COLO668 (cell line): ENCODE measurements around the gene STK31.
"Not testable (repeated sequence)": the region's sequence is repeated elsewhere in the genome, so short reads cannot be mapped to it uniquely, and the experiment has no call there.

Source experiments
- DNase-seq: peaks from one replicate; lab custom pipeline; 2025; ENCODE audit not compliant: unreplicated experiment; lab: John Stamatoyannopoulos, UW

Gene STK31

DNA sequence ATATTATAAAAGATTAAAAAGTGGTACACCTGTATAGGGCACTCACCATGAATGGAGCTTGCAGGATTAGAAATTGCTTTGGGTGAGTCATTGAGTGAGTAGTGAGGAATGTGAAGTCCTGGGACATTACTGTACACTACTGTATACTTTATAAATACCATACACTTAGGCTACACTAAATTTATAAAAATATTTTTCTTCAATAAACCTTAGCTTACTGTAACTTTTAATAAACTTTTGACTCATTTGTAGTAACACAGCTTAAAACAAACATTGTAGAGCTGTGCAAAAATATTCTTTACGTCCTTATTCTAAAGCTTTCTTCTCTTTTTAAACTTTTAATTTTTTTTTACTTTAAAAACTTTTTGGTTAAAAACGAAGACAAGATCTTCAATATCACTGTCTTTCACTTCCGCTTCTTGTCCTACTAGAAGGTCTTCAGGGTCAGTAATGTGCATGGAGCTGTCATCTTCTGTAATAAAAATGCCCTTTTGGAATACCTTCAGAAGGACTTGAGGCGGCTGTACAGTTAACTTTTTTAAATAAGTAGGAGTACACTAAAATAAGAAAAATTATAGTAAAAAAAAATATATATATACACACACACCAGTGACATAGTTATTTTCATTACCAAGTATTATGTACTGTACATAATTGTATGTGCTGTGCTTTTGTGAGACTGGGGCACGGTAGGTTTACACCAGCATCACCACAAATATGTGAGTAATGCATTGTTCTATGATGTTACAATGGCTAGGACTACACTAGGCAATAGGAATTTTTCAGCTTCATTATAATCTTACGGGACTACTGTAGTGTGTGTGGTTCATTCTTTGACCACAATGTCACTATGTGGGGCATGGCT is 3.5 kb downstream of the STK31 start:
- no peak for DNase-seq

DNA sequence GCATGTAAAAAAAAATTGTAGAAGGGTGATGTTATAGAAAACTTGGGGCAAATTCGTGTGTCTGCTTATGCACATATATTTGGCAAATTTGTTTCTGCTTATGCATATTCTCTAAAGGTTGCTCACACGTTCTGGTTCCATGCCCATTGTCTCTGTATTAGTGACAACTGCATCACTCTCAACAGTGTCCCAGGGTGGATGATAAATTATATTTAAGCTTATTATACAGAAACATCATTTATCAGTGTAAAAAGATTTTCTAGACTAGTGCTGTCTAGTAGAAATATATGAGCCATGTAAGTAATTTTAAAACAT is 4.1 kb downstream of the STK31 start:
- DNase-seq, result no peak

DNA sequence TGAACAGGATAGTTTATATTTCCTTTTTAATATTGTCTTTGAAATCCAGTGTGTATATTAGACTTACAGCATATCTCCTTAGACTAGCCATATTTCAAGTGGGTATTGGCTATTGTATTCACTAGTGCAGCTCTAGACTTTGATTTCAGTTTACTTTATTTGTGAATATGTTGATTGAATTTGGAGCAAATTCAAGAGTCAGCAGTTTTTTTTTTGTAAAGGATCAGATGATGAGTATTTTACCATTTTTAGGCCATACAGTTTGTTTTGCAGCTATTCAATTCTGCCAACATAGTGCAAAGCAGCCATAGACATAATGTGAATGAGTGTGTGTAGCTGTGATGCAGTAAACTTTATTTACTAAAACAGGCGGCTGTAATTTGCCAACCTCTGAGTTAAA is 4.6 kb downstream of the STK31 start:
- no peak for DNase-seq

DNA sequence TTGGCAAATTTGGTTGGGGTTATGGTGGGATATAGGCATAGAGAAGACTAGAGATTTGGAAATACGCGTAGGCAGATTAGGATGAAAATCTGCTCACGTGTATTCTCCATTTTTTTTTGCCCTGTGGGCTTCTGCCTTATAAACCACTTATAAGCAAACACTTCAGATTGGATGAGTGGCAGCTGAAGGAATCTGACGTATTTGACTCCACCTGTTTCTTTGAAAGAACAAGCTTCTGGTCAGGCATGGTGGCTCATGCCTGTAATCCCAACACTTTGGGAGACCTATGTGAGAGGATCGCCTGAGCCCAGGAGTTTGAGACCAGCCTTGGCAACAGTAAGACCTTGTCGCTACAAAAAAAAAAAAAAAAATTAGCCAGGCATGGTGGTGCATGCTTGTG is 5.1 kb downstream of the STK31 start:
- DNase-seq, result no peak

DNA sequence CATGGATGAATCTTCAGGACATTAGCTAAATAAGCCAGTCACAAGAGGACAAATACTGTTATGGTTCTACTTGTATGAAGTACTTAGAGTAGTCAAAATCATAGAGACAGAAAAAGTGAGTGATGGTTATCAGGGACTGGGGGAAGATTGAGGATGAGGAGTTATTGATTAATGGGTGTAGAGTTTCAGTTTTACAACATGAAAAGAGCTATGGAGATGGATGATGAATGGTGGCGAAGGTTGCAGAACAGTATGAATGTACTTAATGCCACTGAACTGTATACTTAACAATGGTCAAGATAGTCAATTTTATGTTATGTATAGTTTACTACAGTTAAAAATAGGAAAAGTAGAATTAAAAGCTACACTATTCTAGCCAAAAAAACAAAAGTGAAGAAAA is 7.8 kb downstream of the STK31 start:
- DNase-seq, result no peak

DNA sequence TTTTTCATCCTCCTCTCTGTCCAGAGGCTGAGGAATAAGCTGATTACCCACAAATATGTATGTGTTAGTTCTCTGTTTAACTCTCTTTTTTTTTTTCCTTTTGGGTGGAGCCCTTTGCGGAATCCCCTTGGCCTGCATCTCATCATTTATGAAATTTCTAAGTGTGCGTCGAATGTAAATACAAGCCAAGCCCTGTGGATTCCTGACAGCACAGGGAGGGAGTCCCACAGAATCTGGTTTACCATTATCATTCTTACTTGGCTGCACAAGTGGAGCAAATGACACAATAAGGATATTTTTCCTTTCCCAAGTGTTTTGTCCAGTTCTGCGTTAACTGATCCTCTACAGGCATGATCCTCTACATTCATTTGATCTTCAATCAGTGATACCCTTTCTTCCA is 11.4 kb downstream of the STK31 start:
- no peak for DNase-seq

DNA sequence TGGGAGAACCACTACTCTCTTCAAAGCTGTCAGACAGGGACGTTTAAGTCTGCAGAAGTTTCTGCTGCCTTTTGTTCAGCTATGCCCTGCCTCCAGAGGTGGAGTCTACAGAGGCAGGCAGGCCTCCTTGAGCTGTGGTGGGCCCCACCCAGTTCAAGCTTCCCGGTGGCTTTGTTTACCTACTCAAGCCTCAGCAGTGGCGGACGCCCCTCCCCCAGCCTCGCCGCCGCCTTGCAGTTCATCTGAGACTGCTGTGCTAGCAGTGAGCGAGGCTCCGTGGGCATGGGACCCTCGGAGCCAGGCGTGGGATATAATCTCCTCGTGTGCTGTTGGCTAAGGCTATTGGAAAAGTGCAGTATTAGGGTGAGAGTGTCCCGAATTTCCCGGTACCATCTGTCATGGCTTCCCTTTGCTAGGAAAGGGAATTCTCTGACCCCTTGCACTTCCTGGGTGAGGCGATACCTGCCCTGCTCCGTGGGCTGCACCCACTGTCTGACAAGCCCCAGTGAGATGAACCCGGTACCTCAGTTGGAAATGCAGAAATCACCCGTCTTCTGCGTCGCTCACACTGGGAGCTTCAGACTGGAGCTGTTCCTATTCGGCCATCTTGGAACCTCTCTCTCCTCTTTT is 12.7 kb downstream of the STK31 start:
- DNase-seq, result not testable (repeated sequence)

DNA sequence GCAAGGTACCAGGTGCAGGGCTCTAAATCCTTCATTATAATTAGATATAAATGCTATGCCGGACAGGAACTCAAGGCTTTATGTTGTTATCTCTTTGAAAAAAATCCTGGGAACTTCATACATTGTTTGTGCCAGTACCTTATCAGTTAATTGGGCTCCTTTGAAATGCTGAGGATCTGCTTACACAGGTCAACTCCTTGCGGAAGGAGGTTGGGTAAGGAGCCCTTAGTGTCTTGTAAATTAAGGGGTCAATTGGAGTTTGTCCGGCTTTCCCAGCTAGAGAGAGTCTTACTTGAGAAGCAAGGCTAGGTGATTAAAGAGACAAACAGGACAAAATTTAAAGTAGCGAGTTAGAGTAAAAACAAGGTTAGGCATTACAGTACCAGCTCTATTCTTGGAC is 14.1 kb downstream of the STK31 start:
- not testable (repeated sequence) for DNase-seq

DNA sequence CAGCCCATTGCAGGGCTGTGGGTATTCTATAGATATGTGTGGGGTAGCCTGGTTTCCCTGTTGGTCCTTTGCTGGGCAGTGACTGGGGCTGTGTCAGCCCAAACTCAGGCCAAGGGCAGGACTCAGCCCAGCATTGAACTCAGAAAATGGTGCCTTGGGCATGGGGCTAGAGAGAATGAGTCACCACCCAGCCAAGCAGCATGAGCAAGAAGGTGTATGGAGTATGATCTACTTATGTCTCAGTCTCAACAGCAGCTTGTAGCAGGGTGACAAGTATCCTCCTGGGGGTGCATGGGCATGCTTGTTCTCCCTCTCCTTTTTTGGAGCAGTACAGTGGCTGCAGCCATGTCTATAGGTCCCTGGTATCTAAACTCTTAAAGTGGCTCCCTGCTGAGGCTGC is 32.0 kb downstream of the STK31 start:
- no peak for DNase-seq

DNA sequence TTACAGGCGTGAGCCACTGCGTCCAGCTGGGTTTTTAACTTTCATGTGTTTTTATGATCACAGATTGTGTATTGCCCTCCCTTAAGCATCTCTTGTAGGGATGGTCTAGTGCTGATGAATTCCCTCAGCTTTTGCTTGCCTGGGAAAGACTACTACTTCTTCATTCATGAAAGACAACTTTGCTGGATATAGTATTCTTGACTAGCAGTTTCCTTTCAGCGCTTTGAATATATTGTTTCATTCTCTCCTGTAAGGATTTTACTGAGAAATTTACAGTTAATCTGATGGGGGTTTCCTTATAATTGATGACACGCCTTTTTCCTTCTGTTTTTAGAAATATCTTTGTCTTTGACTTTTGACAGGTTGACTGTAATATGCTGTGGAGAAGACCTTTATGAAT is 33.2 kb downstream of the STK31 start:
- no peak for DNase-seq

DNA sequence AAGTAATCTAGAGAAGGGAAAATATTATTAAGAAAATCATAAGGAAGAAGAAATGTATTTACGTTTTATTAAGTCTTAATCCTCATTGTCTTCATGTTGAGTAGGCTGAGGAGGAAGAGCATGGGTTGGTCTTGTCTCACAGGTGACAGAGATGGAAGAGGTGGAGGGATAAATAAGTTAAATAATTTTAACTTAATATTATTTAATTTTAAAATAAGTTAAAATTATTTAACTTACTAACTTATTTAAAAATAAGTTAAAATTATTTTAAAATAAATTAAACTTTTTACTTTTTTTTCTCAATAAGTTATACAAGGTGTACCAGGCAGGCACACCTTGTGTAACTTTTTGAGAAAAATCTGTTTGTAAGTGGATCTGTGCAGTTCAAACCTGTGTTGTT is 36.6 kb downstream of the STK31 start:
- no peak for DNase-seq

DNA sequence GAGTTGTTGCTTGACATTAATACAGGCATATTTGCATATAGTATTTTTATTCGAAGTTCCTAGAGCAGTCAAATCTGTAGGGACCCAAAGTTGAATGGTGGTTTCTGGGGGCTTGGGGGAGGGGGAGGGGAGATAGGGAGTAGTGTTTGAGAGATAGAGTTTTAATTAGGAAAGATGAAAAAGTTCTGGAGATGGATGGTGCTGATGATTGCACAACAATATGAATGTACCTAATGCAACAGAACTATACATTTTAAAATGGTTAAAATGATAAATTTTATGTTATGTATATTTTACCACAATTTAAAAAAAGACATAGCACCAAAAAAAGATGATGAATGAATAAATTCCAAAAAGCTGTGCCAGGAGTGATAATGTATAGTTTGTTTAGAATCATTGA is 41.8 kb downstream of the STK31 start:
- no peak for DNase-seq

DNA sequence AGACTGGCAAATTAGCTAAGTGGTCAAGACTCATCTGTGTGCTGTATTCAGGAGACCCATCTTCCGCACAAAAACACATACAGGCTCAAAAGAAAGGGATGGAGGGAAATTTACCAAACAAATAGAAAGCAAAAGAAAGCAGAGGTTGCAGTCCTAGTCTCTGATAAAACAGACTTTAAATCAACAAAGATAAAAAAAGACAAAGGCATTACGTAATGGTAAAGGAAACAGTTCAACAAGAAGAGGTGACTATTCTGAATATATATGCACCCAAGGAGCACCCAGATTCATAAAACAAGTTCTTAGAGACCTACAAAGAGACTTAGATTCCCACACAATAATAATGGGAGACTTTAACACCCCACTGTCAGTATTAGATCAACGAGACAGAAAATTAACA is 48.8 kb downstream of the STK31 start:
- not testable (repeated sequence) for DNase-seq

DNA sequence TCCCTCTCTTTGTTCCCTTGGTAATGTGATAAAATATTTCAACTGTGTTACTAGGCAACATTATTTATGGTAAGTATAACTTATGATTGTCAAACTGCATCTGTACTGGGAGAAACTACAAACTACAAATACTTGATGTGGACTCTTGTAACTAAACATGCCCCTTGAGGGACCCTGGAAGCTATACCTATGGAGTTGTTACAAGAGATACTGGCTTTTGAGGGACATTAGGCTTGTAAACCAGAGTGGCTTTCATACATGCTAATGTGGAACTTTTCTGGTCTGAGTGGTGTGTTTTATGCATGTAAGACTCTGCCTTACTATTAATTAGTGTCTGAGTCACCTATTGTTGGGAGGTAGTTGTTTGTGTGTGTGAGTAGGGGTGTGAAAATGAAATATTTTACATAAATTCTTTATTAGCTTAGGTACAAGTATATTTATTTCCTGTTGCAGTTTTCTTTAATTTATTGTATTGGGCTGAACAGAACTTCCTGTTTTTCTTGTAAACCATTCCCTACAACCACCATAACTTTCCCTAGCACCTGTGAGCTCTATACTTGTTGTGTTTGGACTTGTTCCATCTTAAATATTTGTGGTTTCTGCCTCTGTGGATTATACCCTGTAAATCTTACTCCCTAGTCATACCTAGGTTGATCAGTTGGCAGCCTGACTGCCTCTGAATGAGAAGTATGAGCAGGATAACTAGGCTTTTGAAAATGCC is 49.8 kb downstream of the STK31 start:
- DNase-seq, result peak; percentile 27

DNA sequence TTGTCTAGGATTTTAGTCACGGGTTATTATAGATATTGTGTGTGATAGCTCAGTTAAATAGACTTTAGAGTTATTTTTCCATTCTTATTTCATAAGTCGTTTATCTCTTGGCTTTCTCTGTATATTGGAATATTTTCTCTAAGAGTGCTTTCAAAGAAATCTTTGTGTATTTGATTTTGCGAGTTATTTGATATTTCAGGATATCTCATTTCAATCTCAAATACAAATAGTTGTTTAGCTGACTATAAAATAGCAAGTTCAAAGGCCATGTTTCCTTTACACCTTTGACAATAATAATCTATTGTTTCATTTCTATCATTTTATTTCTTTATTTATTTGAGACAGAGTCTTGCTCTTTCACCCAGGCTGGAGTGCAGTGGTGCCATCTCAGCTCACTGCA is 55.9 kb downstream of the STK31 start:
- no peak for DNase-seq

DNA sequence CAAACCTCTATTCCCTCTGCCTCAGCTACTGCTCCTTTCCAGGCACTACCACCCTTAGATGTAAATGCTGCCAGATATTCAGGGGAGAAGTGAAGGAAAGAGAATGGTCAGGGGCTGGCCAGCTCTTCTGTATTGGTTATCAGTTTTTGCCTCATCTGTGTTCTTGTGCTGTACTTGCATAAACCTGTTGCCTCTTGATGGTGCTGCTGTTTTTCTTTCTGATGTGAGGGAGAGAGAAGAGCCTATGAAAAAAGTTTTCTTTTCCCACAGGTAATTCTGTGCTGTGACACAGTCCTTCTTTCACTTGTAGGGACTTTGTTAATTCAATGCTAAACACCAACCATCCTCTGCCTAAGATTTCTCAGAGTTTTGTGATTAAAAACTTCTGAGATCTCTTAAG is 57.5 kb downstream of the STK31 start:
- no peak for DNase-seq

DNA sequence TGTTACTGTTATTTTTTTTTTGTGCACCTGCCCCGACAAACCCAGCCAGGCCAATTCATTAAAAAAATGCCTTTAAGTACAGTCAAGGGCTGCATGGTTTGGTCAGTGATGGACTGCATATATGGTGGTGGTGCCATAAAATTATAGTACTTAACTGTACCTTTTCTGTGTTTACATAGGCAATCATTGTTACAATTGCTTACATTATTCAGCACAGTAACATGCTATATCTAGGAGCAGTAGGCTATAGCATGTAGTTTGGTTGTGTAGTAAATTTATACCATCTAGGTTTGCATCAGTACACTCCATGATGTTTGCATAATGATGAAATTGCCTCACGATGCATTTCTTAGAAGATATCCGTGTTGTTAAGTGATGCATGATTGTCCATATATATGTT is 58.0 kb downstream of the STK31 start:
- DNase-seq, result no peak

DNA sequence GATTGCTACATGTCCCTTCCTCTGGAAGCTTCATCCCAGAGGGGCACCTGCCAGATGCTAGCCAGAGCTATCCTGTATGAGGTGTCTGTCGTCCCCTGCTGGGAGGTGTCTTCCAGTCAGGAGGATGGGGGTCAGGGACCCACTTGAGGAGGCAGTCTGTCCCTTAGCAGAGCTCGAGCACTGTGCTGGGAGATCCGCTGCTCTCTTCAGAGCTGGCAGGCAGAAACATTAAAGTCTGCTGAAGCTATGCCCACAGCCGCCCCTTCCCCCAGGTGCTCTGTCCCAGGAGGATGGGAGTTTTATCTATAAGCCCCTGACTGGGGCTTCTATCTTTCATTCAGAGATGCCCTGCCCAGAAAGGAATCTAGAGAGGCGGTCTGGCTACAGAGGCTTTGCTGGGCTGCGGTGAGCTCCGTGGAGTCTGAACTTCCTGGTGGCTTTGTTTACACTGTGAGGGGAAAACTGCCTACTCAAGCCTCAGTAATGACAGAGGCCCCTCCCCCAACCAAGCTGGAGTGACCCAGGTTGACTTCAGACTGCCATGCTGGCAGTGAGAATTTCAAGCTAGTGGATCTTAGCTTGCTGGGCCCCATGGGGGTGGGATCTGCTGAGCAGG is 69.3 kb downstream of the STK31 start:
- not testable (repeated sequence) for DNase-seq

DNA sequence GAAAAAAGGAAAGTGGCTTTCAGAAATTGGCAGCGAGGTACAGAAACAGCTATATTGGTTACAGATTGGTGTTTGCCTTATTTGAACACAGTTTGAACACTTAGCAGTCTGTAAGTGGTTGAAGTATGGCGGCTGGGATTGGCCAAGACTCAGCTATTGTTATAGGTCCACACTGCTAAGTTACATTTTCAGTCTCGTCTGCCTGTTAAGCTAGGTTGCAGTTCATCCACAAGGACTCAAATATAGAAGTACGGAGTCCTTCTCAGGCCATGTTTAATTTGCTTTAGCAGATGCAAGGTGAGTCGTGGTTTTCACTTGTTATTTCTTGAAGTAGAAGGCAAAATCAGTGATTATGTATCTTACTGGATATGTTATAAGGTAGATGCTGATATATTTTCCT is 73.1 kb downstream of the STK31 start:
- DNase-seq, result no peak

DNA sequence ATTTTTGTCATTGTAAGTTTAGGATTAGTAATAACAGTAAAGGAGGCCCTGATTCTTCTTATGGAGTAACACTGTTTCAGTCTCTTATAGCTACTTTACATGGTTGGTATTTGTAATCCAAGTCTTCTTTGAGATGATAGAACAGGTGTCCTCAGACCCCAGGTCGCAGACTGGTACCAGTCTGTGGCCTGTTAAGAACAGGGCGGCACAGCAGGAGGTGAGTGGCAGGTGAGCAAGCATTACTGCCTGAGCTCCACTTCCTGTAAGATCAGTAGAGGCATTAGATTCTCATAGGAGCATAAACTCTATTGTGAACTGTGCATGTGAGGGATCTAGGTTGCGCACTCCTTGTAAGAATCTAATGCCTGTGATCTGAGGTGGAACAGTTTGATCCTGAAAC is 77.3 kb downstream of the STK31 start:
- DNase-seq, result peak; percentile 84

DNA sequence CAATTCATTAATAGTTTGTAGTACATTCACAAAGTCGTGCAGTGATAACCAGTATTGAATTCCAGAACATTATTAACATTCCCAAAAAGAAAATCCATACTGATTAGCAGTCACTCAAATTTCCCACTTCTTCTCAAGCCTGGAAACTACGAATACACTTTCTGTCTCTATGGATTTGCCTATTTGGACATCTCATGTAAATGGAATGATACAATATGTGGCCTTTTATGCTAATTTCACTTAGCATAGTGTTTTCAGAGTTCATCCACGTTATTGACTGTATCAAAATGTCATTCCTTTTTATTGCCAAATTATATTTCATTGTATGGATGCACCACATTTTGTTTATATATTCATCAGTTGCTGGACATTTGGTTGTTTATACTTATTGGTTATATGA is 78.8 kb downstream of the STK31 start:
- DNase-seq, result no peak

DNA sequence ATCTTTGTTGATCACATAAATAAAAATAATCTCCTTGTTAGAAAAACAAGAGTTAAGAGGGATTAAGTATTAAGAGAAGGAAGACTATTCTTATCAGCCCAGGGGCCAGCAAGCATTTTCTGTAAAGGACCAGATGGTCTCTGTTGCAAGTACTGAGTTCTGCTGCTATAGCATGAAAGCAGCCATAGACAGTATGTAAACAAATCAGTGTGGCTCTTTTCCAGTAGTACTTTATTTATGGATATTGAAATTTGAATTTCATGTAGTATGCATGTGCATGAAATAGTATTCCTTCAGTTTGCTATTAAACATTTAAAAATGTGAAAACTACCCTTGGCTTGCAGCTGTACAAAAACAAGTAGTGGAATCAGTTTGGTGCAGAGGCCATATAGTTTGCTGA is 81.7 kb downstream of the STK31 start:
- DNase-seq, result no peak
